GM21576 (cell line): Measurements from ENCODE around the gene HOATZ.

Experiments
- ATAC-seq: cut with Tn5 transposase; IDR thresholded peaks from one replicate; pipeline ENCODE4 v1.9.1; 2021; ENCODE audit warnings: mild to moderate bottlenecking, moderate library complexity; ENCODE audit not compliant: unreplicated experiment

Gene HOATZ

GRCh38 chr11:111575740-111576139 lies 61.2 kb downstream of the HOATZ start:
- no peak for ATAC-seq

- ATAC-seq, result no peak
Observed at GRCh38 chr11:111577821-111578220, 63.2 kb downstream of the HOATZ start.

- ATAC-seq, result no peak
Observed at GRCh38 chr11:111581341-111581740, 66.8 kb downstream of the HOATZ start.

- ATAC-seq, result no peak
Observed at GRCh38 chr11:111582163-111582562, 67.6 kb downstream of the HOATZ start.

GRCh38 chr11:111582881-111583280 lies 68.3 kb downstream of the HOATZ start:
- no peak for ATAC-seq

GRCh38 chr11:111585371-111585770 lies 70.8 kb downstream of the HOATZ start:
- no peak for ATAC-seq

GRCh38 chr11:111586388-111586831 lies 71.8 kb downstream of the HOATZ start:
- ATAC-seq, result no peak
